ENCODE results near the gene ULBP1. TPM values are rescaled to one million over a fixed set of nuclear protein-coding genes. Genes with fewer than 3 reads are reported as not detected.
A peak's percentile ranks its signal among the peaks of the same experiment; 100 is the strongest.
"Not testable (repeated sequence)": the region's sequence is repeated elsewhere in the genome, so short reads cannot be mapped to it uniquely, and the experiment has no call there.

Gene ULBP1
- polyA plus RNA-seq, 1 donor = 0.30 TPM

- DNase-seq = not testable (repeated sequence)
Measured at GRCh38 chr6:149953934-149954327, 9.8 kb upstream of the ULBP1 start.

GRCh38 chr6:149954328-149954983, 9.3 kb upstream of the ULBP1 start:
- not testable (repeated sequence) for DNase-seq

GRCh38 chr6:149954984-149955653, 8.6 kb upstream of the ULBP1 start:
- not testable (repeated sequence) for DNase-seq

GRCh38 chr6:149955654-149956317, 8.0 kb upstream of the ULBP1 start:
- DNase-seq = not testable (repeated sequence)

GRCh38 chr6:149958124-149958523, 5.6 kb upstream of the ULBP1 start:
- not testable (repeated sequence) for DNase-seq

GRCh38 chr6:149959806-149960205, 3.9 kb upstream of the ULBP1 start:
- DNase-seq = not testable (repeated sequence)

- no peak for DNase-seq
Measured at GRCh38 chr6:149960488-149960887, 3.3 kb upstream of the ULBP1 start.

- DNase-seq = no peak
Measured at GRCh38 chr6:149961728-149962425, 1.9 kb upstream of the ULBP1 start.

GRCh38 chr6:149962461-149963211, 1.1 kb upstream of the ULBP1 start:
- no peak for DNase-seq

- DNase-seq = no peak
Measured at GRCh38 chr6:149963212-149963461, 606 bp upstream of the ULBP1 start.

GRCh38 chr6:149964308-149965193, 808 bp downstream of the ULBP1 start:
- no peak for DNase-seq

- peak; percentile 26 for DNase-seq
Measured at GRCh38 chr6:149965194-149966020, 1.7 kb downstream of the ULBP1 start.

GRCh38 chr6:149966319-149966718, 2.6 kb downstream of the ULBP1 start:
- DNase-seq = not testable (repeated sequence)

GRCh38 chr6:149967591-149967990, 3.8 kb downstream of the ULBP1 start:
- no peak for DNase-seq

GRCh38 chr6:149967999-149968398, 4.3 kb downstream of the ULBP1 start:
- not testable (repeated sequence) for DNase-seq

- DNase-seq = not testable (repeated sequence)
Measured at GRCh38 chr6:149968909-149969308, 5.2 kb downstream of the ULBP1 start.

- no peak for DNase-seq
Measured at GRCh38 chr6:149969635-149970034, 5.9 kb downstream of the ULBP1 start.

- not testable (repeated sequence) for DNase-seq
Measured at GRCh38 chr6:149974394-149974793, 10.7 kb downstream of the ULBP1 start.

- DNase-seq = no peak
Measured at GRCh38 chr6:149974825-149975224, 11.1 kb downstream of the ULBP1 start.

- no peak for DNase-seq
Measured at GRCh38 chr6:149975400-149975799, 11.7 kb downstream of the ULBP1 start.

GRCh38 chr6:149977221-149977620, 13.5 kb downstream of the ULBP1 start:
- DNase-seq = no peak

Data from hindlimb muscle (tissue), 1 donor.